Measurements from ENCODE around the gene RAB40C.

Gene RAB40C

GRCh38 chr16:619476-620100 lies 29.7 kb downstream of the RAB40C start:
- DNase-seq = no peak

- no peak for DNase-seq
These were observed 31.0 kb downstream of the RAB40C start for GRCh38 chr16:620700-621525.

- DNase-seq = no peak
These were observed 31.8 kb downstream of the RAB40C start for GRCh38 chr16:621526-622105.

GRCh38 chr16:622920-623280 lies 33.0 kb downstream of the RAB40C start:
- DNase-seq = no peak

GRCh38 chr16:624526-625070 lies 34.7 kb downstream of the RAB40C start:
- no peak for DNase-seq

GRCh38 chr16:625117-625976 lies 35.5 kb downstream of the RAB40C start:
- DNase-seq = no peak

GRCh38 chr16:625977-626765 lies 36.3 kb downstream of the RAB40C start:
- DNase-seq = no peak

GRCh38 chr16:626787-627453 lies 37.1 kb downstream of the RAB40C start:
- DNase-seq = no peak

GRCh38 chr16:627454-628239 lies 37.8 kb downstream of the RAB40C start:
- DNase-seq = no peak

- DNase-seq = no peak
These were observed 38.6 kb downstream of the RAB40C start for GRCh38 chr16:628321-629061.

- no peak for DNase-seq
These were observed 39.4 kb downstream of the RAB40C start for GRCh38 chr16:629185-629832.

GRCh38 chr16:629833-630248 lies 40.0 kb downstream of the RAB40C start:
- DNase-seq = no peak

GRCh38 chr16:630249-630814 lies 40.5 kb downstream of the RAB40C start:
- no peak for DNase-seq

GRCh38 chr16:630815-631405 lies 41.0 kb downstream of the RAB40C start, which contains the start of gene WFIKKN1:
WFIKKN1 (plus strand) TSS chr16:630985; CDS start chr16:631254, 269 bp downstream.
- no peak for DNase-seq

GRCh38 chr16:631808-632358 lies 42.0 kb downstream of the RAB40C start:
- no peak for DNase-seq

GRCh38 chr16:632486-633335 lies 42.8 kb downstream of the RAB40C start:
- DNase-seq = no peak

Measured in activated CD8-positive, alpha-beta memory T cell treated with anti-CD3 and anti-CD28 coated beads for 24 hours (primary cell).